ENCODE data around the gene MYO1A. TPM values are rescaled to one million over a fixed set of nuclear protein-coding genes. Genes with fewer than 3 reads are reported as not detected.

Gene MYO1A
- total and polyA plus RNA-seq, 2 experiments from 2014 or later = 1.5 TPM; not detected in 1

DNA sequence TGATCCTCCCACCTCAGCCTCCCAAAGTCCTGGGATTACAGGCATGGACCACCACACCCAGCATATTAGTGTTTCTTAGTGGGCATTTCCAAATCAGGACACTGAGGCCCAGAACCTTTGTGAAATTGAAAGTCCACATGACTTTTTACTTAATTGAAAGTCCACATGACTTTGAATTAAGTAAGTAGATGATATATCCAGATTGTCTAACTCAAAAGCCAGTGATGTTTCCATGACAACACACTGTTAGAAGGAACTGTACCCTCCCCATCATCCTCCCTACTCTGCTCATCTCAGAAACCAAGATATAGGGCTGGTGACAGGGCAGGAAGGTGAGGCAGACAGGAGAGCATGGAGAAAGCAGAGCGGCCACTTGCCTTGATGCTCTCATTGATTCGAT, 7.2 kb downstream of the MYO1A start:
- no peaks in the 10 kb centered on the region for H3K9me3 ChIP-seq (ENCODE audit: low read depth)
- TF ChIP-seq, protein P1, sequence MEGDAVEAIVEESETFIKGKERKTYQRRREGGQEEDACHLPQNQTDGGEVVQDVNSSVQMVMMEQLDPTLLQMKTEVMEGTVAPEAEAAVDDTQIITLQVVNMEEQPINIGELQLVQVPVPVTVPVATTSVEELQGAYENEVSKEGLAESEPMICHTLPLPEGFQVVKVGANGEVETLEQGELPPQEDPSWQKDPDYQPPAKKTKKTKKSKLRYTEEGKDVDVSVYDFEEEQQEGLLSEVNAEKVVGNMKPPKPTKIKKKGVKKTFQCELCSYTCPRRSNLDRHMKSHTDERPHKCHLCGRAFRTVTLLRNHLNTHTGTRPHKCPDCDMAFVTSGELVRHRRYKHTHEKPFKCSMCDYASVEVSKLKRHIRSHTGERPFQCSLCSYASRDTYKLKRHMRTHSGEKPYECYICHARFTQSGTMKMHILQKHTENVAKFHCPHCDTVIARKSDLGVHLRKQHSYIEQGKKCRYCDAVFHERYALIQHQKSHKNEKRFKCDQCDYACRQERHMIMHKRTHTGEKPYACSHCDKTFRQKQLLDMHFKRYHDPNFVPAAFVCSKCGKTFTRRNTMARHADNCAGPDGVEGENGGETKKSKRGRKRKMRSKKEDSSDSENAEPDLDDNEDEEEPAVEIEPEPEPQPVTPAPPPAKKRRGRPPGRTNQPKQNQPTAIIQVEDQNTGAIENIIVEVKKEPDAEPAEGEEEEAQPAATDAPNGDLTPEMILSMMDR (IDR thresholded peaks at IDR 0.05; ENCODE audit: low read depth, low read length) = no peak
- no peaks in the 10 kb centered on the region for H3K36me3 ChIP-seq
- H3K4me1 ChIP-seq (ENCODE audit: low read depth) = no peaks in the 10 kb centered on the region
- no peak for DNase-seq (ENCODE audit: low read depth in 1 of 2, low spot score in 1 of 2)
- no peak overlapping the region for H3K4me3 ChIP-seq
- peaks cover 2% of the 10 kb centered on the region for H3K27me3 ChIP-seq
- H3K27ac ChIP-seq = no peak overlapping the region

DNA sequence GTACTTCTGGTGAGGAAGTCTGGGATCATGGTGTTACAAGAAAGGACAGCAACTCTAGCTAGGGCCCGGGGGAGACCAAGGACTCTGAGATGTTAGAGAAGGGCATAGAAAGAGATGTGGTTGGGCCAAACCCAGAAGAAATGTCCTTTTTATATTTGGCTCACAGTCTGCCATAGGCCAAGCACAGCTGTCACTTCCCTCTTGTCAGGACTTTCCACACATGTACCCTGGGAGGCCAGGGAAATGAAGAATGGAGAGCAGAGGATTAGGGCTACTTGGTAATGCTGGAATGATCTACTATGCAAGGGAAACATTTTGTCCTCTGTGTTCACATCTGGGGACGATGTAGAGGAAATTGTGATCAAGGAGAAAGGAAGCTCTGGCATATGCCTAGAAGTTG, 9.2 kb downstream of the MYO1A start:
- no peak for DNase-seq (ENCODE audit: low read depth in 1 of 2, low spot score in 1 of 2)
- no peak overlapping the region for H3K27ac ChIP-seq
- TF ChIP-seq, protein P1 (IDR thresholded peaks at IDR 0.05; ENCODE audit: low read depth, low read length) = no peak
- H3K9me3 ChIP-seq (ENCODE audit: low read depth) = no peaks in the 10 kb centered on the region
- peaks cover 2% of the 10 kb centered on the region for H3K27me3 ChIP-seq
- no peaks in the 10 kb centered on the region for H3K4me1 ChIP-seq (ENCODE audit: low read depth)
- no peak overlapping the region for H3K4me3 ChIP-seq
- H3K36me3 ChIP-seq = no peaks in the 10 kb centered on the region

DNA sequence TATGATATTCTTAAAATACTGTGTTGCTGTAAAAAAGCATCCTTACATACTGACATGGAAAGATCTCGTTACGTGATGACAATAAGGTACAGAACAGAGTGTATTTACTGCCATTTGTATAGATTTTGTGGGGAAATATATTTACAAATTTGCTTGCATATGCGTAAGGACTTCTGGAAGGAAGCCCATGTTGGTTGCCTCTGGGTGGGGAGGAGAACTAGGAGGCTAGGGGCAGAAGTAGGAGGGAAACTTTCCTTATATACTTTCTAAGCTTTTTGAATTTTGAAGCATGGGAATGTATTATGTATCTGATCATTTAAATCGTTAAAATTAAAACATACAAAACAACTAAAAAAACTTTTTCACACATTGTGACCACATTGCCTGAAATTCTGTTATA, 9.7 kb downstream of the MYO1A start:
- no peaks in the 10 kb centered on the region for H3K4me1 ChIP-seq (ENCODE audit: low read depth)
- peaks cover 2% of the 10 kb centered on the region for H3K27me3 ChIP-seq
- H3K9me3 ChIP-seq (ENCODE audit: low read depth) = no peaks in the 10 kb centered on the region
- TF ChIP-seq, protein P1 (IDR thresholded peaks at IDR 0.05; ENCODE audit: low read depth, low read length) = no peak
- no peaks in the 10 kb centered on the region for H3K36me3 ChIP-seq
- H3K4me3 ChIP-seq = no peak overlapping the region
- no peak for DNase-seq (ENCODE audit: low read depth in 1 of 2, low spot score in 1 of 2)
- H3K27ac ChIP-seq = no peak overlapping the region

DNA sequence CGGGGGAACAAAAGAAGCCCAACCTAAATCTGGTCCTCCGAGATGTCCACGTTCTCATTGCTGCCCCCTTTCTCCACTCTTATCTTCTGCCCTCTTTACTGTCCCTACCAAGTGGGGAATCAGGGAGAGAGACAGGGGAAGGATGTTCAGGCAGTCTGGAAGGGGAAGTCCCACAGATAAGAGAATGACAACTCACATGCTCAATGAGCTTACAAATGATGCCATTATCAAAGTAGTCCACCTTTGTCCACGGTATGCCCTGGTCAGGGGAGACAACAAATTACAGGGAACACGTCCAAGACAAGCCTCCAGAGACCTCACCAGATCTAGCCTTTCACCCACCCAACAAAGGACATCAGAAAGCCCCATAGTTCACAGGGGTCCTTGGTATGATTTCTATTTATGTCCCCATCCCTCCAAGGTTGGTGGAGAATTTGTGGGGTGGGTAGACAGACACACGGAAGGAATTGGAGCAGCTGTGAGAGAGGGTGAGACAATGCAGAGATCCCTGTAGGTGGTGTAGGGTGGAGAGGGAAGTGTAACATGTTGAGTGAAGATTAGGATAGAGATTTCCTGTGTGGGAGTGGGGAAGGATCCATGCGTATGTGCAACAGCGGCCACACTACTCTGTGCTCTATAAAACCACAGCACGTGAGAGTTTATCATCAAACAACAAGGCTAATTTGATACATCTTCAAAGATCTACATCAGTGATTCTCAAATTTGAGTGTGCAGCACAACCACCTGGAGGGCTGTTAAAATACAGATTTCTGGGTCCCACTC, 10.7 kb downstream of the MYO1A start:
- Histone ChIP-seq H3K4me1 (ENCODE audit: low read depth) (no peaks in the 10 kb centered on the region), H3K36me3 (no peaks in the 10 kb centered on the region), H3K27me3 (peaks cover 2% of the 10 kb centered on the region), H3K27ac (no peak overlapping the region), H3K4me3 (no peak overlapping the region), H3K9me3 (ENCODE audit: low read depth) (no peaks in the 10 kb centered on the region)
- no peak for DNase-seq (ENCODE audit: low read depth in 1 of 2, low spot score in 1 of 2)
- TF ChIP-seq, protein P1 (IDR thresholded peaks at IDR 0.05; ENCODE audit: low read depth, low read length) = no peak

DNA sequence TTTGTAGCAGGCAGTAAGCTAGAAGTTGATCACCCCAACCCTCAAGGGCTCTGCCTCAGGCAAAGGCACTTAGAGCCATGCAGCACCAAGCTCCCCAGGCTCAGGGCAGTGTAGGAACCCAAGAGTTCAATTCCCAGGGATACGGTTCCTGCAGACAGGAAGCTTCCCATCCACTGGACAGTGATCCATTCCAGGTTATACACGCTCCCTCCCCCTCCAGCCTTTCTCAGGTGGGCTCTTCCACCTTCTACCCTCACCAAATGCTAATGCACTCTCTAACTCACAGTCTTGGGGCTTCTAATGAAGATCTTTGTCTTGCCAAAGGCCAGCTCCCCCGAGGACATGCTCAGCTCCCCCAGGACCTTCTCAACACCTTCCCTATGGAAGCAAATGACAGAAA, 12.7 kb downstream of the MYO1A start:
- no peak overlapping the region for H3K4me3 ChIP-seq
- no peaks in the 10 kb centered on the region for H3K9me3 ChIP-seq (ENCODE audit: low read depth)
- TF ChIP-seq, protein P1 (IDR thresholded peaks at IDR 0.05; ENCODE audit: low read depth, low read length) = no peak
- no peaks in the 10 kb centered on the region for H3K36me3 ChIP-seq
- no peak overlapping the region for H3K27ac ChIP-seq
- no peaks in the 10 kb centered on the region for H3K4me1 ChIP-seq (ENCODE audit: low read depth)
- H3K27me3 ChIP-seq = no peaks in the 10 kb centered on the region
- no peak for DNase-seq (ENCODE audit: low read depth in 1 of 2, low spot score in 1 of 2)
